ENCODE measurements around the gene BTBD7.

The BTBD7 gene

GRCh38 chr14:93332853-93333630 lies at the start of gene BTBD7:
Gene BTBD7, minus strand, starts transcription at chr14:93333036. Its CDS starts 36,985 bp downstream, at chr14:93296051.
- no peak for TF ChIP-seq CTCF (IDR thresholded peaks at IDR 0.05)
- peaks cover 46% of the 10 kb centered on the region for H3K4me1 Mint-ChIP-seq
- H3K9me3 Mint-ChIP-seq, result peaks cover 20% of the 10 kb centered on the region
- peaks cover 35% of the 10 kb centered on the region for H3K36me3 Mint-ChIP-seq (ENCODE audit: low read depth)
- no peaks in the 10 kb centered on the region for H3K27me3 Mint-ChIP-seq (ENCODE audit: low read depth, poor library complexity)
- peak; percentile 97 for DNase-seq
- H3K4me3 Mint-ChIP-seq, result peak within 1 kb of the TSS; percentile 95
- peak within 1 kb of the TSS; percentile 97 for H3K27ac Mint-ChIP-seq

GRCh38 chr14:93381644-93382043 lies 48.8 kb upstream of the BTBD7 start:
- no peak overlapping the region for H3K27ac Mint-ChIP-seq
- no peaks in the 10 kb centered on the region for H3K4me1 Mint-ChIP-seq
- no peak for TF ChIP-seq CTCF (IDR thresholded peaks at IDR 0.05)
- no peaks in the 10 kb centered on the region for H3K36me3 Mint-ChIP-seq (ENCODE audit: low read depth)
- DNase-seq, result no peak
- no peak overlapping the region for H3K4me3 Mint-ChIP-seq
- peaks cover 8% of the 10 kb centered on the region for H3K9me3 Mint-ChIP-seq
- peaks cover 12% of the 10 kb centered on the region for H3K27me3 Mint-ChIP-seq (ENCODE audit: low read depth, poor library complexity)

GRCh38 chr14:93379831-93380230 lies 47.0 kb upstream of the BTBD7 start:
- H3K4me3 Mint-ChIP-seq, result no peak overlapping the region
- no peak overlapping the region for H3K27ac Mint-ChIP-seq
- H3K4me1 Mint-ChIP-seq, result no peaks in the 10 kb centered on the region
- no peaks in the 10 kb centered on the region for H3K36me3 Mint-ChIP-seq (ENCODE audit: low read depth)
- no peak for DNase-seq
- H3K9me3 Mint-ChIP-seq, result peaks cover 7% of the 10 kb centered on the region
- peaks cover 15% of the 10 kb centered on the region for H3K27me3 Mint-ChIP-seq (ENCODE audit: low read depth, poor library complexity)
- no peak for TF ChIP-seq CTCF (IDR thresholded peaks at IDR 0.05)

- Mint-ChIP-seq H3K27ac (no peak overlapping the region), H3K27me3 (ENCODE audit: low read depth, poor library complexity) (peaks cover 11% of the 10 kb centered on the region), H3K9me3 (peaks cover 16% of the 10 kb centered on the region), H3K36me3 (ENCODE audit: low read depth) (peaks cover 2% of the 10 kb centered on the region), H3K4me1 (no peaks in the 10 kb centered on the region), H3K4me3 (no peak overlapping the region)
- TF ChIP-seq CTCF (IDR thresholded peaks at IDR 0.05), result no peak
- no peak for DNase-seq
Observed at GRCh38 chr14:93375673-93376156, 42.9 kb upstream of the BTBD7 start.

GRCh38 chr14:93369713-93370266 lies 37.0 kb upstream of the BTBD7 start:
- H3K4me1 Mint-ChIP-seq, result peaks cover 9% of the 10 kb centered on the region
- no peaks in the 10 kb centered on the region for H3K27me3 Mint-ChIP-seq (ENCODE audit: low read depth, poor library complexity)

More at GRCh38 chr14:93369713-93370266, 37.0 kb upstream of the BTBD7 start:
- no peak overlapping the region for H3K4me3 Mint-ChIP-seq
- TF ChIP-seq CTCF (IDR thresholded peaks at IDR 0.05), result no peak
- DNase-seq, result no peak
- peaks cover 8% of the 10 kb centered on the region for H3K36me3 Mint-ChIP-seq (ENCODE audit: low read depth)
- H3K27ac Mint-ChIP-seq, result no peak overlapping the region
- peaks cover 25% of the 10 kb centered on the region for H3K9me3 Mint-ChIP-seq

All from nephron progenitor cell (in vitro differentiated cells).